CMK (cell line): ENCODE measurements around the gene NOL11.
A peak's percentile ranks its signal among the peaks of the same experiment; 100 is the strongest.
"Not testable (repeated sequence)": the region's sequence is repeated elsewhere in the genome, so short reads cannot be mapped to it uniquely, and the experiment has no call there.

Experiments
- DNase-seq: peaks from one replicate; pipeline ENCODE4 v3.0.0-alpha.2; 2010; ENCODE audit warnings: low read depth

Gene NOL11

DNA sequence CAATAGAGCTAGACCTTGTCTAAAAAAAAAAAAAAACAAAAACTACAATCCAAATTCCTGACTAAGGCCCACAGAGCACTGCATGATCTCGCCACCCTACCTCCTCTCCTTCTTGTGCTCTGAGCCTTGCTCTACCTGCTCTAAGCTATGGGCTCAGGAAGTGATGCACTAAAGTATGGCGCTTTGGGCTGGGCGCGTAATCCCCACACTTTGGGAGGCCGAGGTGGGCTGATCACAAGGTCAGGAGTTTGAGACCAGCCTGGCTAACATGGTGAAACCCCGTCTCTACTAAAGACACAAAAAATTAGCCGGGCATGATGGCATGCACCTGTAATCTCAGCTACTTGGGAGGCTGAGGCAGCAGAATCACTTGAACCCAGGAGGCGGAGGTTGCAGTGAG, 37.0 kb downstream of the NOL11 start:
- not testable (repeated sequence) for DNase-seq

DNA sequence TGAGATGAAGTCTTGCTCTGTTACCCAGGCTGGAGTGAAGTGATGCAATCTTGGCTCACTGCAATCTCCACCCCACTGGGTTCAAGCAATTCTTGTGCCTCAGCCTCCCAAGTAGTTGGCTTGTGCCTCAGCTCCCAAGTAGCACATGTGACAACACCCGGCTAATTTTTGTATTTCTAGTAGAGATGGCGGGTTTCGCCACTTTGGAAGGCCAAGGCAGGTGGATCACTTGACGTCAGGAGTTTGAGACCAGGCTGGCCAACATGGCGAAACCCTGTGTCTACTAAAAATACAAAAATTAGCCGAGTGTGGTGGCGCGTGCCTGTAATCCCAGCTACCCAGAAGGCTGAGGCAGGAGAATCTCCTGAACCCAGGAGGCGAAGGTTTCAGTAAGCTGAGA, 39.0 kb downstream of the NOL11 start:
- not testable (repeated sequence) for DNase-seq

DNA sequence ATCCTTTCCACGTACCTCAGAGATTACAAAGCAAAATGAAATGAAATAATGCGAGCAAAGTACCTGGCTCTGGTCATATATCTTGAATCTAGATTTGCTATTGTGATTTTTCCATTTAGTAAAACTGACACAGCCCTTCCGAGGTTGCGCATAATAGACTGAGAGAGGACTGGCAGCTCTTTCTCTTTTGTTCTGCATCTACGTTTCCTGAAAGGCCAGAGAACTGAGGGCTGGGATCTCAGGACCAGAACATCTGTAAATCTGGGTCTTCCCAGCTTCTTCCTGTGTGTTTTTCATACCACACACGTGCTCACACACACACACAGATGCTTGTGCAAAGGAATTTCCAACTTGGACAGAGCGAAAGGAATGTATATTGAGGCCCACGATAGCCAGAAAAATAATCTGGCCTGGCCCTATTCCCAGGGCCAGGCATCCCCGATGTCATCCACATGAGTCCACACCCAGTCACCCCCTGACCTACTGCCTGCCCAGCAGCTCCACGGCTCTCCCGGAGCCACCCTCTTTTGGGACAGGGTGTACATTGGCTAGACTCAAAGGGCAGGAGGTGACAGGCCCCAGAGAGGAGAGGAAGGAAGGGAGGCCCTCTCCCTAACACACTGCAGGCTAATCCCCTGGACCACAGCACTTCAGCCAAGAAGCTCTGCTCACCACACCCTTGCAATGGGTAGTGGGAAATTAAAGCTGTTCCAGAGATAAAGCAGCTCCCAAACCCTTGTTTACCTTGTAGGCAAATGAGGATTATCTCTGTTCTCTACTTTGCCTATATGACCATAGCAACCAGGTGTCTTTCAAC, 41.8 kb downstream of the NOL11 start:
- DNase-seq, result no peak

DNA sequence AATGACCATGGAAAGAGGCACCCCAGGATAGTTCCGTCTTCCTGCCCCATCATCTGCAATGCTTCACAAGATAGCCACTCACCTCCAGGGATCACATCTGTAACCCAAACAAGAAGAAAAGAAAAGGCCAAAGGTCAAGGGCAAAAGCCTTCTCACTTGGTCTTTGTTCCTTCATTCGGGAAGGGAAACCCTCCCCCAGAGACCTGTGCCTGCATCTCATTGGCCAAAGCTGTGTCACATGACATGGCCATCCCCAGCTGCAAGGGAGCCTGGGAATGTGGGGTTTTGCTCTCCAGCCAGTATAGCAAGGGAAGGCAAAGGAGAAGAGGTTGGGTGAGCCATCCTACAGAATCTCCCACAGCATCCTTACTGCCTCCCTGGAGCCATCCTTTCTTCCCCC, 47.9 kb downstream of the NOL11 start:
- no peak for DNase-seq

DNA sequence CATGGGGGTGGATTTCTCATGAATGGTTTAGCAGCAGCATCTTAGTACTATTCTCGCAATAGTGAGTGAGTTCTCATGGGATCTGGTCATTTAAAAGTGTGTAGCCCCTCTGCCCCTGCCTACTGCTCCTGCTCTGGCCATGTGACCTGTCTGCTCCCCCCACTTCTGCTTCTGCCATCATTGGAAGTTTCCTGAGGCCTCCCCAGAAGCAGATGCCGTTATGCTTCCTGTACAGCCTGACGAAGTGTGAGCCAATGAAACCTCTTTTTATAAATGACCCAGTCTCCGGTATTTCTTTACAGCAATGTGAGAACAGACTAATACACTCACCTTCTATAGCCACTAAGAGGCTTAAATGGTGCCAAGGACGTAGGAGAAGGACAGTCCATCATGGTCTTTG, 51.5 kb downstream of the NOL11 start:
- DNase-seq, result no peak

DNA sequence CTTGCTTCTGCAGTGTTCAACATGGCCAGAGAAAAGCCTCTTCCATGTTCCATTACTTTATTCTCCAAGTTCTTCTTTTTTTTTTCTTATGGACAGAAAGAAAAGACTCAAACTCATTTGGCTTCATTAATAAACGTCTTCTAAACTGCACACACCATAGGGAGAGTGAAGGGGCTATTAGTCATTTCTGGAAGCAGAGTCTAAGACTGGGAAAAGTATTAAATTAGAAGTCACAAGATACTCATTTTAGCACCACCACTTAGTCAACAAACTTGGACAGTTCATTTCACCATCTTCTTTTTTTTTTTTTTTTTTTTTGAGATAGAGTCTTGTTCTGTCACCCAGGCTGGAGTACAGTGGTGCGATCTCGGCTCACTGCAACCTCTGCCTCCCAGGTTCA, 52.8 kb downstream of the NOL11 start:
- no peak for DNase-seq

DNA sequence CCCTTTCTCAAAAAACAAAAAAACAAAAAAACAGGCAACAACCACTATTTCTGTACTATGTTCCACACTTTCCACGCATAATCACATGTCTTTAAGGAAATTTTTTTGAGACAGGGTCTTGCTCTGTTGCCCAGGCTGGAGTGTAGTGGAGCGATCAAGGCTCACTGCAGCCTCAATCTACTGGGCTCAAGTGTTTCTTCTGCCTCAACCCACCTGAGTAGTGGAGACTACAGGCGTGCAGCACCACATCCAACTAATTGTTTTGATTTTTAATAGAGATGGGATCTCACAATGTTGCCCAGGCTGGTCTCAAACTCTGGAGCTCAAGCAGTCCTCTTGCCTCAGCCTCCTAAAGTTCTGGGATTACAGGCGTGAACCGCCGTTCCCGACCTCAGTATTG, 54.9 kb downstream of the NOL11 start:
- no peak for DNase-seq

DNA sequence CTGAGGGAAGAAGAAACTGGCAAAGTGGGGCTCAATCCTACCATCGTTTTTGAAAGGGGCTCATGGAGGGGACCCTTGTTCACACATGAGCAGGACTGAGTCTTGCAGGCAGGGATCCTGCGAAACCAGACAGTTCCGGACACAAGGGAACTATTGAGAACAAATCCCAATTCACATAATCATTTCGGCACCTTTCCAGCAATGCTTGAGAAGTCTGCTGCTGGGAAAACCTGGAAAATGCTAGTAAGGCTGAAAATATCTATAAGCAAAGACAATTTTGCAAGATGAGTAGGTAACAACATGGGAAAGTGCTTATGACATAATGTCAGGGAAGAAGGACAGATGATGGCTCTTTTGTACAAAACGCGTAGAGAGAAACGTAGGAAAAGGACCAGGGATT, 55.5 kb downstream of the NOL11 start:
- DNase-seq, result no peak

DNA sequence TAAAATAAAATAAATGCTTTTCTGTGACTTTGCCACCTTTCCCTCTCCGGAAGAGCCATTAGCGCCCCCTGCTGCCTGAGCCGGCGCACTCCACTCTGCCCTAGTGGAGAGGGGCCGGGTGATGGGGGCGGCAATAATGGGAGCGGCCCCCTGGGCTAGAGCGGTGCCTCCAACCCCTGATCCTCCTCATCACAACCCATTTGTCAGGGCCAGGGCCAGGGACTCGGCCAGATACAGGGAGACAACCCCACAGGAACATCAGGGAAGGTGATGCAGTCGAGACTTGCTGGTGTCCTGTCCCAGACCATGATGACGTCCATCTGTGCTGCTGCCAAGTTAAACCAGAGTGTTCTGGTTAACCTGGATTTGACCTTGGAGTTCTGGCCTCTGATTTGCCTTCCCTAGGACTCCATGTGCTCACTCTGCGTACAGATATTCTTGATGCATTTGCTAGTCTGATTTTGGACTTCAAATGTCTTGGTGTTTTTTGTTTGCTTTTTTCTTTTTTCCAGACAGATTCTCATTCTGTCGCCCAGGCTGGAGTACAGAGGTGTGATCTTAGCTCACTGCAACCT, 61.4 kb downstream of the NOL11 start:
- no peak for DNase-seq

DNA sequence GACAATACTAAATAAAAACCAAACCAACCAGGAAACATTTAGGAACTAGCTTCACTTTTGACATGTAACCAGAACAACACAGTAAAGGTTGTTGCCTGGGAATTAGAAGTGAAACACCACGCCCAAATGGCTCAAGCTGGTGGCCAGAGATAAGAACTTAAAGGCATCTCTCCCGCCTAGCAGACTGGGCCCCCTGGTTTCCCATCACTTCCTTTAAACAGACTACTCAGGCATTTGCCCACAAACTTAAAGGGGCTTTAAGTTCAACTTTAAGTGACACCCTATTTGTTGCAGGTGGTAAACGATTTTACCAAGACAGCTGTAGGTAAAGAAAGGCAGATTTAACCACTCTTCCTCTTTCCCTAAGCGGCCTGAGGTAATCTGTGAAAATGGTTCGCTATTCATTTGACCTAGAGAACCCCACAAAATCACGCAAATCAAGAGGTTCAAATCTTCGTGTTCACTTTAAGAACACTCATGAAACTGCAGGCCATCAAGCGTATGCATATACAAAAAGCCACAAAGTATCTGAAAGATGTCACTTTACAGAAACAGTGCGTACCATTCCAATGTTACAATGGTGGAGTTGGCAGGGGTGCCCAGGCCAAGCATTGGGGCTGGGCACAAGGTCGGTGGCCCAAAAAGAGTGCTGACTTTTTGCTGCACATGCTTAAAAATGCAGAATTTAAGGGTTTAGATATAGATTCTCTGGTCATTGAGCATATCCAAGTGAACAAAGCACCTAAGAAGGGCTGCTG, 66.8 kb downstream of the NOL11 start:
- DNase-seq, result peak; percentile 82

DNA sequence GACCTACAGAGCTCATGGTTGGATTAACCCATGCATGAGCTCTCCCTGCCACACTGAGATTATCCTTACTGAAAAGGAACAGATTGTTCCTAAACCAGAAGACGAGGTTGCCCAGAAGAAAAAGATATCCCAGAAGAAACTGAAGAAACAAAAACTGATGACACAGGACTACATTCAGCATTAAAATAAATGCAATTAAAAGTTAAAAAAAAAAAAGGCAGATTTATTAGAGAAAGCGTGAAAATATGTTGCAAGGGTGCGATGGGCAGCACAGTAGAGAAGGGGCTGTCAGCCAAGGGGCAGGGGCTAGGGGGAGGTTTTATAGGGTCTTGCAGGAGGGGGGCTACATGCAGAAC, 67.4 kb downstream of the NOL11 start:
- no peak for DNase-seq

DNA sequence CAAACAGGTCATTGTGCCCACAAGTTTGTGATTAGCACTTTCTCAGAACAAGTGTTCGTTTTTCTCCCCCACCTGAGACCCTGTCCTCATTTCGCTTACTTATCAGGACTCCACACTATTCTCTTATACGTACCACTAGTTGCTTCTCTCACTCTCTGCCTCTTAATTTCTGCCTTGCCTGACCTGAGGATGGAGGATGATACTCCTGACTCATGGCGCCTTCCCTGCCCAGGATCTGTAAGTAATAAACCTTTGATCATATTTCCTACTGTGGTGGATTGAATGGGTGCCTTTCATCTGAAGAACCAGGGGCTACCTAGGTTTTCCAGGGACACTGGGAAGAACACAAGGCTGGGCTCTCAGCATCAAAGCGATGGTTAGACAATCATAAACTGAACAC, 67.8 kb downstream of the NOL11 start:
- DNase-seq, result no peak
